Measurements from ENCODE around the gene MEAK7. TPM values are rescaled to one million over a fixed set of nuclear protein-coding genes. Genes with fewer than 3 reads are reported as not detected.

MEAK7 gene
- total RNA-seq, 2 donors from 2014 or later, result 30.3 to 34.9 TPM

DNA sequence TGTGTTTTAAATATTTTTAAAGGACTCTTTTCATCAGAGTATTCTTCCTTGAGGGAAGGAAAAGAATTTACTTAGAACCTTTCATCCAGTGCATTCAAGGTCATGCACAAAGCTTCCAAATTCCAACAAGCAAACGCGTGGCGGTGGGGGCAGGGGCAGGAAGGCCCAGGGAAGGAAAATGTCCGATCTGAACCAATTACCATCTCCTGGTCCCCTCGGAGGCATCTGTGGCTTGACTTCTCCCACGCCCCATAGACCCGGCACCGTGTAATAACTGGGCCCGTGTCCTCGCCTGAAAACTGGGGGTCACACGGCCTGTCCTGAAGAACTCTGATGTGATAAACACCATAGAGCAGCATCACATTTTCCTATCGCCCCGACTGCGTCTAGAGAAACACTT, 18.3 kb downstream of the MEAK7 start:
- Histone ChIP-seq H3K36me3 (ENCODE audit: control insufficient read depth, insufficient read depth, low read length) (peaks cover 32% of the 10 kb centered on the region), H3K9me3 (ENCODE audit: control insufficient read depth, low read length) (no peaks in the 10 kb centered on the region), H3K27ac (ENCODE audit: low read depth, low read length) (no peak overlapping the region), H3K4me1 (ENCODE audit: control insufficient read depth, insufficient read depth, low read length) (no peaks in the 10 kb centered on the region), H3K27me3 (ENCODE audit: control insufficient read depth, insufficient read depth, low read length, poor library complexity, severe bottlenecking) (no peaks in the 10 kb centered on the region), H3K9ac (ENCODE audit: extremely low read depth, low read length, poor library complexity, severe bottlenecking) (no peak overlapping the region), H3K4me3 (ENCODE audit: low read length) (no peak overlapping the region)
- 83 to 86% methylated on average over 8 to 14 of the region's 14 CpGs for WGBS, 2 experiments (ENCODE audit: insufficient coverage in 1 of 2, insufficient read length in 1 of 2)
- Mint-ChIP-seq H3K27me3 (ENCODE audit: insufficient read depth) (no peaks in the 10 kb centered on the region), H3K4me3 (no peak overlapping the region), H3K27ac (no peak overlapping the region), H3K36me3 (ENCODE audit: low read depth) (peaks cover 35% of the 10 kb centered on the region), H3K4me1 (no peaks in the 10 kb centered on the region), H3K9me3 (peaks cover 4% of the 10 kb centered on the region)
- TF ChIP-seq, protein P1, sequence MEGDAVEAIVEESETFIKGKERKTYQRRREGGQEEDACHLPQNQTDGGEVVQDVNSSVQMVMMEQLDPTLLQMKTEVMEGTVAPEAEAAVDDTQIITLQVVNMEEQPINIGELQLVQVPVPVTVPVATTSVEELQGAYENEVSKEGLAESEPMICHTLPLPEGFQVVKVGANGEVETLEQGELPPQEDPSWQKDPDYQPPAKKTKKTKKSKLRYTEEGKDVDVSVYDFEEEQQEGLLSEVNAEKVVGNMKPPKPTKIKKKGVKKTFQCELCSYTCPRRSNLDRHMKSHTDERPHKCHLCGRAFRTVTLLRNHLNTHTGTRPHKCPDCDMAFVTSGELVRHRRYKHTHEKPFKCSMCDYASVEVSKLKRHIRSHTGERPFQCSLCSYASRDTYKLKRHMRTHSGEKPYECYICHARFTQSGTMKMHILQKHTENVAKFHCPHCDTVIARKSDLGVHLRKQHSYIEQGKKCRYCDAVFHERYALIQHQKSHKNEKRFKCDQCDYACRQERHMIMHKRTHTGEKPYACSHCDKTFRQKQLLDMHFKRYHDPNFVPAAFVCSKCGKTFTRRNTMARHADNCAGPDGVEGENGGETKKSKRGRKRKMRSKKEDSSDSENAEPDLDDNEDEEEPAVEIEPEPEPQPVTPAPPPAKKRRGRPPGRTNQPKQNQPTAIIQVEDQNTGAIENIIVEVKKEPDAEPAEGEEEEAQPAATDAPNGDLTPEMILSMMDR (conservative IDR thresholded peaks at IDR 0.05), result no peak
- DNase-seq, result no peak

DNA sequence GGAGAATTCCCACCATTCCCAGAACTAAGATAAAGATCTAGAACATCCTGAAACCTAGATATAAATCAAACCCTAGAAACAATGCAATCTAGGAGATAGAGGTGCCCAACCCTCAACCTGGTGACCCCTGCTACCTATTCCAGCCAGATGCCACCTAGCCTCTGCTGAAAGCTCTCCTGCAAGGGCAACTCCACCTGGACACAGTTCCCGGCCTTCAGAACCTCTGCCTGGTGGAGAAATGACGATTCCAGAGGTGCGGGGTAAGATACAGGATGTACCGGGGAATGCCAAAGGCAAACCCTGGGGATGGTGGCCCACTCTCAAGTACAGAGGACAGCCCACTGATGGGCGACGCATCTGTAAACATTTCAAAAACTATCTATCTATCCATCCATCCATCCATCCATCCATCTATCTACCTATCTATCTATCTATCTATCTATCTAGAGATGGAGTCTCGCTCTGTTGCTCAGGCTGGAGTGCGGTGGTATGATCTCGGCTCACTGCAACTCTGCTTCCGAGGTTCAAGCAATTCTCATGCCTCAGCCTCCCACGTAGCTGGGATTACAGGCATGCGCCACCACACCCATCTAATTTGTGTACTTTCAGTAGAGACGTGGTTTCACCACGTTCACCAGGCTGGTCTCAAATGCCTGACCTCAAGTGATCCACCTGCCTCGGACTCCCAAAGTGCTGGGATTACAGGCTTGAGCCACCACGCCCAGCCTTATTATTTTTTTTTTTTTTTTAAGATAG, 19.0 kb downstream of the MEAK7 start:
- TF ChIP-seq, protein P1 (conservative IDR thresholded peaks at IDR 0.05), result no peak
- 81 to 98% methylated on average over 7 to 15 of the region's 16 CpGs for WGBS, 2 experiments (ENCODE audit: insufficient coverage in 1 of 2, insufficient read length in 1 of 2)
- no peak for DNase-seq

DNA sequence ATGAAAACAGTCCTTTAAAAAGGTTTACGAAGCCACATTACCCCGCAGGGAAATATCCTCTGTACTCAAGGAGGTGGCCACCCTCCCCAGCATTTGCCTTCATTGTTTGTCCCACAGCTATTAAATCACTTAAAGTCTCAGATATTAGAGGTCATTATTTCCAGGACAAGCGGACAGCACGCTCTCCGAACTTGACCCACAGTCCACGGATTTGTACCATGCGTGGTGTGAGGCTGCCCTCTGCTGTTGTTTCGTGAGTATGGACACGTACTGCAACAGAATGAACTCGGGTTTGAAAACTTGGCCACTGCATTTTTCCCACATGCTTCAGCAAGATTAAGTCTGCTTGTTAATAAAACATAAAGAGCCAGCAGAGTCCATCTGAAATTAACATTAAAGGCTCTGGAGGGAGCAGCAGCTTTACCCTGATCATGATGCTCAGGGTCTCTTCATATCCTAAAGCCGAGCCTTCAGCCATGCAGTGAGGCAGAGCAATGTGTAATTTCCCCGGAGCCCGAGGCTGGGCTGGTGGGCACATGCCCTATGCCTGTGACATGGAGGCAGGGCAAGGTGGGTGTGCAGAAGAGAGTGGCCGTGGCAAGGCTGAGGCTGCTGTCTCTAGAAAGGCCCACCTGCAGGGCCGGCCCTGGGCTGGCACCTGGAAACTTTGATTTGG, 19.7 kb downstream of the MEAK7 start:
- H3K4me3 ChIP-seq (ENCODE audit: low read length), result no peak overlapping the region
- no peaks in the 10 kb centered on the region for H3K9me3 Mint-ChIP-seq
- WGBS, 2 experiments (ENCODE audit: insufficient coverage in 1 of 2, insufficient read length in 1 of 2), result 69 to 81% methylated on average over 10 to 15 of the region's 15 CpGs

More for the DNA sequence above, 19.0 kb downstream of the MEAK7 start:
- H3K36me3 Mint-ChIP-seq (ENCODE audit: low read depth), result peaks cover 29% of the 10 kb centered on the region
- no peaks in the 10 kb centered on the region for H3K4me1 Mint-ChIP-seq
- Histone ChIP-seq H3K9ac (ENCODE audit: extremely low read depth, low read length, poor library complexity, severe bottlenecking) (no peak overlapping the region), H3K9me3 (ENCODE audit: control insufficient read depth, low read length) (no peaks in the 10 kb centered on the region), H3K27me3 (ENCODE audit: control insufficient read depth, insufficient read depth, low read length, poor library complexity, severe bottlenecking) (no peaks in the 10 kb centered on the region), H3K4me3 (ENCODE audit: low read length) (no peak overlapping the region), H3K4me1 (ENCODE audit: control insufficient read depth, insufficient read depth, low read length) (no peaks in the 10 kb centered on the region), H3K36me3 (ENCODE audit: control insufficient read depth, insufficient read depth, low read length) (peaks cover 25% of the 10 kb centered on the region), H3K27ac (ENCODE audit: low read depth, low read length) (no peak overlapping the region)
- no peaks in the 10 kb centered on the region for H3K27me3 Mint-ChIP-seq (ENCODE audit: insufficient read depth)
- no peaks in the 10 kb centered on the region for H3K9me3 Mint-ChIP-seq
- no peak overlapping the region for H3K27ac Mint-ChIP-seq
- no peak overlapping the region for H3K4me3 Mint-ChIP-seq

More for the DNA sequence above, 19.7 kb downstream of the MEAK7 start:
- H3K4me1 ChIP-seq (ENCODE audit: control insufficient read depth, insufficient read depth, low read length), result no peaks in the 10 kb centered on the region
- Mint-ChIP-seq H3K4me3 (no peak overlapping the region), H3K4me1 (no peaks in the 10 kb centered on the region), H3K27me3 (ENCODE audit: insufficient read depth) (no peaks in the 10 kb centered on the region), H3K36me3 (ENCODE audit: low read depth) (peaks cover 25% of the 10 kb centered on the region), H3K27ac (no peak overlapping the region)
- H3K9me3 ChIP-seq (ENCODE audit: control insufficient read depth, low read length), result no peaks in the 10 kb centered on the region
- H3K27me3 ChIP-seq (ENCODE audit: control insufficient read depth, insufficient read depth, low read length, poor library complexity, severe bottlenecking), result no peaks in the 10 kb centered on the region
- TF ChIP-seq, protein P1 (conservative IDR thresholded peaks at IDR 0.05), result peak; percentile 93
- peaks cover 20% of the 10 kb centered on the region for H3K36me3 ChIP-seq (ENCODE audit: control insufficient read depth, insufficient read depth, low read length)
- H3K9ac ChIP-seq (ENCODE audit: extremely low read depth, low read length, poor library complexity, severe bottlenecking), result no peak overlapping the region
- DNase-seq, result peak; percentile 86
- no peak overlapping the region for H3K27ac ChIP-seq (ENCODE audit: low read depth, low read length)

Data from endodermal cell (in vitro differentiated cells).